Upper lobe of right lung (tissue), 1 donor: ENCODE data around the gene INPP5A. TPM values are rescaled to one million over a fixed set of nuclear protein-coding genes. Genes with fewer than 3 reads are reported as not detected.

Experiments used
- ATAC-seq: fragments of 200-7000 bp; cut with Tn5 transposase; one replicate; pipeline ENCODE4 v1.9.1; 2020; ENCODE audit warnings: mild to moderate bottlenecking, moderate library complexity
- DNase-seq: peaks from one replicate; pipeline ENCODE4 v3.0.0-alpha.2; 2020
- H3K27ac ChIP-seq: fragments of 200-600 bp; one replicate; pipeline ENCODE4 v1.8.0; 2022
- H3K27me3 ChIP-seq: fragments of 200-600 bp; one replicate; pipeline ENCODE4 v1.8.0; 2022; ENCODE audit warnings: mild to moderate bottlenecking
- H3K36me3 ChIP-seq: fragments of 200-600 bp; one replicate; pipeline ENCODE4 v1.8.0; 2022
- H3K4me1 ChIP-seq: fragments of 200-600 bp; one replicate; pipeline ENCODE4 v1.8.0; 2022
- H3K4me3 ChIP-seq: fragments of 200-600 bp; one replicate; pipeline ENCODE4 v1.8.0; 2022; ENCODE audit warnings: mild to moderate bottlenecking
- H3K9me3 ChIP-seq: fragments of 200-600 bp; one replicate; pipeline ENCODE4 v1.8.0; 2022
- CTCF ChIP-seq: fragments of 200-600 bp; IDR thresholded peaks from one replicate; pipeline ENCODE4 v1.8.0; 2022; ENCODE audit warnings: antibody characterized with exemption
- intact Hi-C: fragments of 100-400 bp; cut with DNase I; formaldehyde crosslinking; loops from one replicate; pipeline ENCODE4 v1.11.0; 2022
- total RNA-seq: library from RNA; stranded (reverse); fragmentation: NEBNext Ultra II Directional; extraction: Animal tissue kit (Norgen Biotek cat#: 25700); gene quantifications from one replicate; pipeline ENCODE4 v1.2.1, GENCODE V29; 2021
- donor health status: DM: no; HTN: yes; CAD: no; lungs with severe emphysema.

Gene INPP5A
- total RNA-seq, 1 donor from 2014 or later, result 38.3 TPM

DNA sequence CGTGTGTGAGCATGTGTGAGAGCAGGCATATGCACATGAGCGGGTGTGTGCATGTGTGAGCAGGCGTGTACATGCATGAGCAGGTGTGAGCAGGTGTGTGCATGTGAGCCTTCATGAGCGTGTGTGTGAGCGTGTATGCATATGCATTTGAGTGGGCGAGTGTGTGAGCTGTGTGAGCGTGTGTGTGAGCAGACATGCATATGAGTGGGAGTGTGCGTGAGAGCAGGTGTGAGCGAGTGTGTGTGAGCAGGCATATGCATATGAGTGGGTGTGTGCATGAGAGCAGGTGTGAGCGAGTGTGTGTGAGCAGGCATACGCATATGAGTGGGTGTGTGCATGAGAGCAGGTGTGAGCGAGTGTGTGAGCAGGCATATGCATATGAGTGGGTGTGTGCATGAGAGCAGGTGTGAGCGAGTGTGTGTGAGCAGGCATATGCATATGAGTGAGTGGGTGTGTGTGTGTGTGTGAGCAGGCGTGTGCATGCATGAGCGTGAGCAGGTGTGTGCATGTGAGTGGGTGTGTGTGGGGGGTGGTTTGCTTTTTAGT is 217.7 kb downstream of the INPP5A start:
- DNase-seq (no peak), ATAC-seq (no peak)
- no peak for TF ChIP-seq CTCF
- Histone ChIP-seq H3K4me1 (no peaks in the 10 kb centered on the region), H3K4me3 (no peak overlapping the region), H3K36me3 (peaks cover 11% of the 10 kb centered on the region), H3K27me3 (no peaks in the 10 kb centered on the region), H3K27ac (no peak overlapping the region), H3K9me3 (no peaks in the 10 kb centered on the region)
- intact Hi-C loops, result no loop called here

DNA sequence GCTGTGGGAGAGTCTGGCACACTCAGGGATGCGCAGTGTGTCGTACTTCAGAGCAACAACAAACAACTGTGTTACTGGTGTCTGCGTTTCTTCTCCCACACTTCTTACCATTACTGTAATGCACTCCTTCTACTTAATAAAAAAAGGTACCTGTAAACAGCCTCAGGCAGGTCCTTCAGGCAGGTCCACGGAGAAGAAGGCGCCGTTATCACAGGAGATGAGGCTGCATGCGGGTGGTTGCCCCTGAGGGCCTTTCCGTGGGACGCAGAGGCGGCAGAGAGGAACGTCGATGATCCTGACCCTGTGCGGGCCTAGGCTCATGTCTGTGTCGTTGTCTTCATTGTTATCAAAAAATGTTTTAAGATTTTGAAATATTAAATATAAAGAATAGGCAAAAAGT is 219.0 kb downstream of the INPP5A start:
- ATAC-seq, result no peak
- no peak for DNase-seq
- H3K36me3 ChIP-seq, result peaks cover 8% of the 10 kb centered on the region

GRCh38 chr10:132757171-132757570 is 219.6 kb downstream of the INPP5A start:
- Histone ChIP-seq H3K27ac (no peak overlapping the region), H3K4me1 (no peaks in the 10 kb centered on the region), H3K9me3 (no peaks in the 10 kb centered on the region), H3K4me3 (no peak overlapping the region), H3K27me3 (no peaks in the 10 kb centered on the region), H3K36me3 (peaks cover 8% of the 10 kb centered on the region)
- ATAC-seq (no peak), DNase-seq (no peak)
- intact Hi-C loops, result no loop called here
- TF ChIP-seq CTCF, result no peak

More for the DNA sequence above, 219.0 kb downstream of the INPP5A start:
- H3K4me1 ChIP-seq, result no peaks in the 10 kb centered on the region
- no peak overlapping the region for H3K27ac ChIP-seq
- TF ChIP-seq CTCF, result no peak
- intact Hi-C loops, result no loop called here
- no peaks in the 10 kb centered on the region for H3K9me3 ChIP-seq
- H3K27me3 ChIP-seq, result no peaks in the 10 kb centered on the region
- no peak overlapping the region for H3K4me3 ChIP-seq

- ATAC-seq (no peak), DNase-seq (no peak)
- no peaks in the 10 kb centered on the region for H3K27me3 ChIP-seq
- H3K27ac ChIP-seq, result no peak overlapping the region
- H3K9me3 ChIP-seq, result no peaks in the 10 kb centered on the region
- intact Hi-C loops, result no loop called here
- H3K4me3 ChIP-seq, result no peak overlapping the region
- TF ChIP-seq CTCF, result no peak
- H3K4me1 ChIP-seq, result no peaks in the 10 kb centered on the region
- H3K36me3 ChIP-seq, result peaks cover 7% of the 10 kb centered on the region
Observed at GRCh38 chr10:132758865-132759264, 221.3 kb downstream of the INPP5A start.

- Histone ChIP-seq H3K4me1 (no peaks in the 10 kb centered on the region), H3K4me3 (no peak overlapping the region), H3K36me3 (no peaks in the 10 kb centered on the region), H3K9me3 (no peaks in the 10 kb centered on the region), H3K27me3 (no peaks in the 10 kb centered on the region), H3K27ac (no peak overlapping the region)
- intact Hi-C loops, result no loop called here
- ATAC-seq (no peak), DNase-seq (no peak)
- no peak for TF ChIP-seq CTCF
Observed at GRCh38 chr10:132761395-132762060, 223.9 kb downstream of the INPP5A start.
